ENCODE measurements around the gene PITPNC1.
"Not testable (repeated sequence)": the region's sequence is repeated elsewhere in the genome, so short reads cannot be mapped to it uniquely, and the experiment has no call there.

The PITPNC1 gene

GRCh38 chr17:67414130-67414529, 37.0 kb downstream of the PITPNC1 start:
- Histone ChIP-seq H3K9me3 (ENCODE audit: control insufficient read depth, low read length) (no peaks in the 10 kb centered on the region), H3K36me3 (ENCODE audit: control insufficient read depth, insufficient read depth, low read length) (no peaks in the 10 kb centered on the region), H3K27ac (ENCODE audit: insufficient read depth, low read depth, low read length, poor library complexity, severe bottlenecking) (no peak overlapping the region), H3K27me3 (ENCODE audit: control insufficient read depth, insufficient read depth, low read length, poor library complexity, severe bottlenecking) (no peaks in the 10 kb centered on the region), H3K4me1 (ENCODE audit: control insufficient read depth, insufficient read depth, low read length) (no peaks in the 10 kb centered on the region), H3K4me3 (ENCODE audit: insufficient read depth, low read depth, low read length) (no peak overlapping the region)
- 88% methylated on average over 1 of the region's 1 CpG; no CpG with 5 or more reads in 1 of the 2 experiments for WGBS, 2 experiments

GRCh38 chr17:67414559-67414958, 37.5 kb downstream of the PITPNC1 start:
- H3K4me1 ChIP-seq (ENCODE audit: control insufficient read depth, insufficient read depth, low read length): no peaks in the 10 kb centered on the region
- H3K27me3 ChIP-seq (ENCODE audit: control insufficient read depth, insufficient read depth, low read length, poor library complexity, severe bottlenecking): no peaks in the 10 kb centered on the region
- H3K9me3 ChIP-seq (ENCODE audit: control insufficient read depth, low read length): no peaks in the 10 kb centered on the region
- no peak overlapping the region for H3K27ac ChIP-seq (ENCODE audit: insufficient read depth, low read depth, low read length, poor library complexity, severe bottlenecking)
- H3K36me3 ChIP-seq (ENCODE audit: control insufficient read depth, insufficient read depth, low read length): no peaks in the 10 kb centered on the region
- WGBS, 2 experiments: 87 to 100% methylated on average over 2 of the region's 2 CpGs
- H3K4me3 ChIP-seq (ENCODE audit: insufficient read depth, low read depth, low read length): no peak overlapping the region

GRCh38 chr17:67415291-67415690, 38.2 kb downstream of the PITPNC1 start:
- H3K27me3 ChIP-seq (ENCODE audit: control insufficient read depth, insufficient read depth, low read length, poor library complexity, severe bottlenecking): no peaks in the 10 kb centered on the region
- H3K4me3 ChIP-seq (ENCODE audit: insufficient read depth, low read depth, low read length): no peak overlapping the region
- 95 to 98% methylated on average over 5 to 7 of the region's 7 CpGs for WGBS, 2 experiments
- no peaks in the 10 kb centered on the region for H3K36me3 ChIP-seq (ENCODE audit: control insufficient read depth, insufficient read depth, low read length)
- H3K27ac ChIP-seq (ENCODE audit: insufficient read depth, low read depth, low read length, poor library complexity, severe bottlenecking): no peak overlapping the region
- no peaks in the 10 kb centered on the region for H3K9me3 ChIP-seq (ENCODE audit: control insufficient read depth, low read length)
- H3K4me1 ChIP-seq (ENCODE audit: control insufficient read depth, insufficient read depth, low read length): no peaks in the 10 kb centered on the region

DNA sequence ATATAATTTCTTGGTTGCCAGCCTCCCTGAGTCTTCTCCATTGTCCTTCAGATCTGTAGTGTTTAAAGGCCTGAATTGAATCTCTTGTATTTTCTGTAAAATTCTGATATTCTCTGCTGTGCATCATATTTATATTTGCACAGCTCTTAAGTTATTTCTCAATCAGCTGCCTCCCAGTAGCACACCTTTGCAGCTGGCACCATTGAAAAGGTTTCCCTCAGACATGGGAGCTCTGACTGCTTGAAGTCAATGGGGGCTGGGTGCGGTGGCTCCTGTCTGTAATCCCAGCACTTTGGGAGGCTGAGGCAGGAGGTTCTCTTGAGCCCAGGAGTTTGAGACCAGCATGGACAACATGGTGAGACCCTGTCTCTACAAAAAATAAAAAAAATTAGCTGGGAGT, 40.4 kb downstream of the PITPNC1 start:
- Histone ChIP-seq H3K27me3 (ENCODE audit: control insufficient read depth, insufficient read depth, low read length, poor library complexity, severe bottlenecking) (no peaks in the 10 kb centered on the region), H3K9me3 (ENCODE audit: control insufficient read depth, low read length) (no peaks in the 10 kb centered on the region), H3K36me3 (ENCODE audit: control insufficient read depth, insufficient read depth, low read length) (no peaks in the 10 kb centered on the region), H3K4me1 (ENCODE audit: control insufficient read depth, insufficient read depth, low read length) (no peaks in the 10 kb centered on the region), H3K4me3 (ENCODE audit: insufficient read depth, low read depth, low read length) (no peak overlapping the region), H3K27ac (ENCODE audit: insufficient read depth, low read depth, low read length, poor library complexity, severe bottlenecking) (no peak overlapping the region)
- 98 to 100% methylated on average over 1 of the region's 1 CpG for WGBS, 2 experiments

- Histone ChIP-seq H3K9me3 (ENCODE audit: control insufficient read depth, low read length) (no peaks in the 10 kb centered on the region), H3K27ac (ENCODE audit: insufficient read depth, low read depth, low read length, poor library complexity, severe bottlenecking) (no peak overlapping the region)
- WGBS, 2 experiments: 95% methylated on average over 4 to 5 of the region's 5 CpGs
Measured at GRCh38 chr17:67420994-67421393, 43.9 kb downstream of the PITPNC1 start.

GRCh38 chr17:67421869-67422273, 44.8 kb downstream of the PITPNC1 start:
- Histone ChIP-seq H3K4me3 (ENCODE audit: insufficient read depth, low read depth, low read length) (no peak overlapping the region), H3K9me3 (ENCODE audit: control insufficient read depth, low read length) (no peaks in the 10 kb centered on the region), H3K27ac (ENCODE audit: insufficient read depth, low read depth, low read length, poor library complexity, severe bottlenecking) (no peak overlapping the region), H3K27me3 (ENCODE audit: control insufficient read depth, insufficient read depth, low read length, poor library complexity, severe bottlenecking) (no peaks in the 10 kb centered on the region), H3K4me1 (ENCODE audit: control insufficient read depth, insufficient read depth, low read length) (no peaks in the 10 kb centered on the region), H3K36me3 (ENCODE audit: control insufficient read depth, insufficient read depth, low read length) (no peaks in the 10 kb centered on the region)
- WGBS, 2 experiments: 68 to 75% methylated on average over 3 of the region's 3 CpGs

More at GRCh38 chr17:67420994-67421393, 43.9 kb downstream of the PITPNC1 start:
- H3K4me1 ChIP-seq (ENCODE audit: control insufficient read depth, insufficient read depth, low read length): no peaks in the 10 kb centered on the region
- no peaks in the 10 kb centered on the region for H3K36me3 ChIP-seq (ENCODE audit: control insufficient read depth, insufficient read depth, low read length)
- H3K4me3 ChIP-seq (ENCODE audit: insufficient read depth, low read depth, low read length): no peak overlapping the region
- H3K27me3 ChIP-seq (ENCODE audit: control insufficient read depth, insufficient read depth, low read length, poor library complexity, severe bottlenecking): no peaks in the 10 kb centered on the region

- not testable (repeated sequence) for H3K4me1 ChIP-seq (ENCODE audit: control insufficient read depth, insufficient read depth, low read length); H3K9me3 ChIP-seq (ENCODE audit: control insufficient read depth, low read length); H3K4me3 ChIP-seq (ENCODE audit: insufficient read depth, low read depth, low read length); H3K36me3 ChIP-seq (ENCODE audit: control insufficient read depth, insufficient read depth, low read length); H3K27me3 ChIP-seq (ENCODE audit: control insufficient read depth, insufficient read depth, low read length, poor library complexity, severe bottlenecking); H3K27ac ChIP-seq (ENCODE audit: insufficient read depth, low read depth, low read length, poor library complexity, severe bottlenecking)
- WGBS, 2 experiments: 94 to 96% methylated on average over 3 to 4 of the region's 4 CpGs
Measured at GRCh38 chr17:67422296-67422695, 45.2 kb downstream of the PITPNC1 start.

DNA sequence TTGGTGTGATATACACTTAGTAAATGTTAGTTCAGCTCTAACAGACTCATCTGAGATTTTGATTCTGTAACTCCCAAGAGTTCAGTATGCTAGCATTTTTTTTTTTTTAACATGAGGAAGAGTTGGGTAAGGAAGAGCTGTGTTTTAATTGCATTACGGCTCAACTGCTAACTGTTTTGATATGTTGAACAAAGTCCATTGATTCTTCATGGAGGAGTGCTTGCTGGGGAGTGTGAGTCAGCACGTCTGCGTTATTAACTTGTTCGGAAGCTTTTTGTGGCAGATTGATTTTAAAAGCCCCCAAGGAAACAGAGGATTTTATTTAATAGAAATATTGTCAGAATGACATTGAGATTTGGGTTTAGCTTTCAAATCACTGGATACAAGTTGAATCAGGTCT, 45.8 kb downstream of the PITPNC1 start:
- no peaks in the 10 kb centered on the region for H3K27me3 ChIP-seq (ENCODE audit: control insufficient read depth, insufficient read depth, low read length, poor library complexity, severe bottlenecking)
- no peaks in the 10 kb centered on the region for H3K36me3 ChIP-seq (ENCODE audit: control insufficient read depth, insufficient read depth, low read length)
- no peak overlapping the region for H3K27ac ChIP-seq (ENCODE audit: insufficient read depth, low read depth, low read length, poor library complexity, severe bottlenecking)
- no peak overlapping the region for H3K4me3 ChIP-seq (ENCODE audit: insufficient read depth, low read depth, low read length)
- no peaks in the 10 kb centered on the region for H3K9me3 ChIP-seq (ENCODE audit: control insufficient read depth, low read length)
- H3K4me1 ChIP-seq (ENCODE audit: control insufficient read depth, insufficient read depth, low read length): no peaks in the 10 kb centered on the region
- 91 to 92% methylated on average over 4 of the region's 4 CpGs for WGBS, 2 experiments

- H3K36me3 ChIP-seq (ENCODE audit: control insufficient read depth, insufficient read depth, low read length): no peaks in the 10 kb centered on the region
- 94 to 98% methylated on average over 5 of the region's 5 CpGs for WGBS, 2 experiments
- no peaks in the 10 kb centered on the region for H3K9me3 ChIP-seq (ENCODE audit: control insufficient read depth, low read length)
- no peaks in the 10 kb centered on the region for H3K27me3 ChIP-seq (ENCODE audit: control insufficient read depth, insufficient read depth, low read length, poor library complexity, severe bottlenecking)
- H3K4me3 ChIP-seq (ENCODE audit: insufficient read depth, low read depth, low read length): no peak overlapping the region
- H3K4me1 ChIP-seq (ENCODE audit: control insufficient read depth, insufficient read depth, low read length): no peaks in the 10 kb centered on the region
- H3K27ac ChIP-seq (ENCODE audit: insufficient read depth, low read depth, low read length, poor library complexity, severe bottlenecking): no peak overlapping the region
Measured at GRCh38 chr17:67425571-67426160, 48.6 kb downstream of the PITPNC1 start.

DNA sequence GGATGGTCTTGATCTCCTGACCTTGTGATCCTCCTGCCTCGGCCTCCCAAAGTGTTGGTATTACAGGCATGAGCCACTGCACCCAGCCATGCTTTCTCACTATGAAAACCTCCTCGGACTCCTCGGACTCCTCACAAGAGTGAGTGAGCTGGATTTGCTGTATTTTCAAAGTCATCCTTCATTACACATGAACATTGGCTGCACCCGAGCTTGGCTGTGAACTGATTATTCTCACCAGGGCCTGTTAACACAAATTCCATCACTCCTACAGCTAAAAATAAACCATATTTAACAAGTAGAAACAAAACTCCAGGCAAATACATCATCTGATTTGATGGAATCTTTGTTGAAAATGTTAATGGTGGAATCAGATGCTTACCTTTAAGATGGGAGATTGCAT, 50.3 kb downstream of the PITPNC1 start:
- WGBS, 2 experiments: 89 to 94% methylated on average over 4 of the region's 4 CpGs
- Histone ChIP-seq H3K27me3 (ENCODE audit: control insufficient read depth, insufficient read depth, low read length, poor library complexity, severe bottlenecking) (no peaks in the 10 kb centered on the region), H3K36me3 (ENCODE audit: control insufficient read depth, insufficient read depth, low read length) (no peaks in the 10 kb centered on the region), H3K27ac (ENCODE audit: insufficient read depth, low read depth, low read length, poor library complexity, severe bottlenecking) (no peak overlapping the region), H3K9me3 (ENCODE audit: control insufficient read depth, low read length) (no peaks in the 10 kb centered on the region), H3K4me1 (ENCODE audit: control insufficient read depth, insufficient read depth, low read length) (no peaks in the 10 kb centered on the region), H3K4me3 (ENCODE audit: insufficient read depth, low read depth, low read length) (no peak overlapping the region)

GRCh38 chr17:67430515-67430914, 53.4 kb downstream of the PITPNC1 start:
- not testable (repeated sequence) for H3K27me3 ChIP-seq (ENCODE audit: control insufficient read depth, insufficient read depth, low read length, poor library complexity, severe bottlenecking); H3K4me3 ChIP-seq (ENCODE audit: insufficient read depth, low read depth, low read length); H3K36me3 ChIP-seq (ENCODE audit: control insufficient read depth, insufficient read depth, low read length); H3K4me1 ChIP-seq (ENCODE audit: control insufficient read depth, insufficient read depth, low read length); H3K9me3 ChIP-seq (ENCODE audit: control insufficient read depth, low read length); H3K27ac ChIP-seq (ENCODE audit: insufficient read depth, low read depth, low read length, poor library complexity, severe bottlenecking)
- 86 to 96% methylated on average over 4 of the region's 4 CpGs for WGBS, 2 experiments
